H1 (cell line): ENCODE data around the gene SBNO2. TPM values are rescaled to one million over a fixed set of nuclear protein-coding genes. Genes with fewer than 3 reads are reported as not detected.
A peak's percentile ranks its signal among the peaks of the same experiment; 100 is the strongest.

Source experiments
- CTCF ChIA-PET: fragments of 300-600 bp; sonication (Branson Sonifier 250); formaldehyde crosslinking; loops from one replicate; lab custom pipeline; 2021; ENCODE audit not compliant: partially characterized antibody; lab: Charles Lee
- POLR2A ChIA-PET: fragments of 300-600 bp; sonication (Branson Sonifier 250); formaldehyde crosslinking; loops from one replicate; lab custom pipeline; 2021; ENCODE audit warnings: inconsistent platforms; ENCODE audit not compliant: partially characterized antibody; lab: Charles Lee
- DNase-seq, 2 experiments: peaks; one replicate each; pipeline versions ENCODE4 v3.0.0 to v3.0.0-alpha.2; 2010 to 2022; ENCODE audit warnings: low spot score in 2 of 2, low read depth in 1 of 2, mixed read lengths in 1 of 2
- FAIRE-seq: peaks from 2 replicates; lab custom pipeline; 2011; peaks lifted over from hg19 to GRCh38; lab: Jason Lieb, UNC
- H2AFZ ChIP-seq: 2 replicates; pipeline ENCODE4 v1.8.1; 2012; ENCODE audit warnings: low read length, inconsistent platforms
- H2AK5ac ChIP-seq: 2 replicates; pipeline ENCODE4 v1.6.1; 2013; ENCODE audit warnings: low read depth, low read length
- H2BK120ac ChIP-seq: replicated peaks from 2 replicates; pipeline ENCODE3; 2013; ENCODE audit warnings: low read depth, low read length, inconsistent platforms
- H2BK12ac ChIP-seq: 2 replicates; pipeline ENCODE4 v1.6.1; 2013; ENCODE audit warnings: low read depth, low read length
- H2BK15ac ChIP-seq: 2 replicates; pipeline ENCODE4 v1.6.1; 2013; ENCODE audit warnings: low read length
- H2BK20ac ChIP-seq: 2 replicates; pipeline ENCODE4 v1.6.1; 2013; ENCODE audit warnings: low read length
- H2BK5ac ChIP-seq: 2 replicates; pipeline ENCODE4 v1.6.1; 2013; ENCODE audit warnings: low read depth, low read length
- H3K14ac ChIP-seq: 2 replicates; pipeline ENCODE4 v1.6.1; 2013; ENCODE audit warnings: inconsistent platforms; ENCODE audit not compliant: insufficient read length
- H3K18ac ChIP-seq: 2 replicates; pipeline ENCODE4 v1.6.1; 2013; ENCODE audit warnings: low read length; ENCODE audit errors: extremely low read depth
- H3K23ac ChIP-seq: 2 replicates; pipeline ENCODE4 v1.6.1; 2013; ENCODE audit warnings: inconsistent platforms; ENCODE audit not compliant: insufficient read length
- H3K23me2 ChIP-seq: 2 replicates; pipeline ENCODE4 v1.6.1; 2013; ENCODE audit warnings: low read depth, low read length
- H3K27ac ChIP-seq: 2 replicates; pipeline ENCODE4 v1.6.1; 2011; ENCODE audit warnings: low read depth, low read length, inconsistent platforms
- H3K27me3 ChIP-seq, 4 experiments: replicated peaks in 1 of 4; 1 replicate in 1 of 4; 2 replicates in 3 of 4; pipeline versions ENCODE4 v1.6.1 to v1.8.1; 2011 to 2013; ENCODE audit warnings: low read length in 3 of 4, mild to moderate bottlenecking in 3 of 4, inconsistent platforms in 2 of 4, mixed read lengths in 2 of 4, moderate library complexity in 1 of 4; ENCODE audit not compliant: control insufficient read depth in 3 of 4, insufficient read depth in 3 of 4; ENCODE audit errors: extremely low read depth in 1 of 4
- H3K36me3 ChIP-seq, 4 experiments: 2 replicates each; pipeline versions ENCODE4 v1.6.1 to v1.8.1; 2011 to 2013; ENCODE audit warnings: mild to moderate bottlenecking in 4 of 4, low read length in 3 of 4, moderate library complexity in 2 of 4, control low read depth in 1 of 4, inconsistent platforms in 1 of 4; ENCODE audit not compliant: insufficient read depth in 4 of 4, control insufficient read depth in 2 of 4
- H3K4ac ChIP-seq: replicated peaks from 2 replicates; pipeline ENCODE3; 2013; ENCODE audit warnings: low read length, low read depth, mixed read lengths, inconsistent platforms; ENCODE audit not compliant: insufficient read length
- H3K4me1 ChIP-seq, 4 experiments: replicated peaks in 1 of 4; 1 replicate in 1 of 4; 2 replicates in 3 of 4; pipeline versions ENCODE4 v1.6.1 to v1.8.1; 2011 to 2013; ENCODE audit warnings: low read length in 3 of 4, inconsistent platforms in 2 of 4, mixed read lengths in 1 of 4; ENCODE audit not compliant: insufficient read depth in 4 of 4, control insufficient read depth in 3 of 4
- H3K4me2 ChIP-seq, 2 experiments: 2 replicates each; pipeline versions ENCODE4 v1.6.1 to v1.8.1; 2011 to 2013; ENCODE audit warnings: low read depth in 2 of 2, low read length in 2 of 2, control low read depth in 1 of 2, inconsistent platforms in 1 of 2, mild to moderate bottlenecking in 1 of 2; ENCODE audit not compliant: insufficient read depth in 1 of 2
- H3K4me3 ChIP-seq, 4 experiments: fragments of 200-600, 300-600 bp in 1 of 4; sonication (generic), shearing (Covaris generic), sonication (Bioruptor Twin) in 1 of 4; 2 replicates each; pipeline versions ENCODE4 v1.5.1 to v1.8.1; 2011 to 2016; ENCODE audit warnings: low read length in 4 of 4, low read depth in 3 of 4, control low read depth in 2 of 4, inconsistent platforms in 2 of 4, mild to moderate bottlenecking in 2 of 4, mixed read lengths in 1 of 4, moderate library complexity in 1 of 4; ENCODE audit not compliant: insufficient read depth in 2 of 4; ENCODE audit errors: extremely low read depth in 1 of 4
- H3K56ac ChIP-seq: replicated peaks from 2 replicates; pipeline ENCODE3; 2013; ENCODE audit warnings: low read depth, mild to moderate bottlenecking, mixed read lengths, low read length, inconsistent platforms; ENCODE audit not compliant: insufficient read length
- H3K79me1 ChIP-seq: 2 replicates; pipeline ENCODE4 v1.6.1; 2013; ENCODE audit warnings: low read depth, low read length, control low read depth
- H3K79me2 ChIP-seq, 2 experiments: 2 replicates each; pipeline versions ENCODE4 v1.6.1 to v1.8.1; 2012 to 2013; ENCODE audit warnings: low read length in 2 of 2, mild to moderate bottlenecking in 2 of 2, inconsistent platforms in 1 of 2; ENCODE audit not compliant: insufficient read depth in 2 of 2, control insufficient read depth in 1 of 2
- H3K9ac ChIP-seq, 4 experiments: replicated peaks in 1 of 4; 1 replicate in 1 of 4; 2 replicates in 3 of 4; pipeline versions ENCODE4 v1.6.1 to v1.8.1; 2011 to 2013; ENCODE audit warnings: low read depth in 3 of 4, low read length in 3 of 4, control low read depth in 2 of 4, mild to moderate bottlenecking in 2 of 4, moderate library complexity in 2 of 4, inconsistent platforms in 1 of 4; ENCODE audit errors: extremely low read depth in 1 of 4
- H3K9me3 ChIP-seq, 2 experiments: 2 replicates each; pipeline versions ENCODE4 v1.6.1 to v1.8.1; 2012 to 2013; ENCODE audit warnings: mild to moderate bottlenecking in 2 of 2, moderate library complexity in 2 of 2, control low read depth in 1 of 2, inconsistent platforms in 1 of 2, low read depth in 1 of 2, low read length in 1 of 2, mixed read lengths in 1 of 2; ENCODE audit not compliant: insufficient read depth in 2 of 2
- H4K20me1 ChIP-seq, 2 experiments: replicated peaks in 1 of 2; 2 replicates each; pipeline versions ENCODE3 to v1.8.1; 2011 to 2013; ENCODE audit warnings: inconsistent platforms in 2 of 2, low read length in 2 of 2, mild to moderate bottlenecking in 1 of 2; ENCODE audit not compliant: insufficient read depth in 2 of 2, control insufficient read depth in 1 of 2
- H4K5ac ChIP-seq: 2 replicates; pipeline ENCODE4 v1.6.1; 2013; ENCODE audit warnings: low read length, low read depth, mixed read lengths, inconsistent platforms; ENCODE audit not compliant: insufficient read length
- H4K8ac ChIP-seq: 2 replicates; pipeline ENCODE4 v1.8.0; 2013; ENCODE audit warnings: mild to moderate bottlenecking, moderate library complexity, low read length, inconsistent platforms; ENCODE audit not compliant: insufficient read depth; ENCODE audit errors: extremely low read depth
- H4K91ac ChIP-seq: replicated peaks from 2 replicates; pipeline ENCODE3; 2013; ENCODE audit warnings: low read length, mixed read lengths, inconsistent platforms; ENCODE audit not compliant: insufficient read length
- E2F6 ChIP-seq: IDR thresholded peaks from 2 replicates; pipeline ENCODE4 v1.6.1; 2012; ENCODE audit warnings: inconsistent platforms
- KDM1A ChIP-seq: fragments of 200-600, 300-600 bp; sonication (generic); IDR thresholded peaks from 2 replicates; pipeline ENCODE4 v1.7.1; 2016; ENCODE audit warnings: mild to moderate bottlenecking, low read length, borderline replicate concordance
- MAFK ChIP-seq: IDR thresholded peaks from 2 replicates; pipeline ENCODE4 v1.6.1; 2012; ENCODE audit warnings: low read depth, mild to moderate bottlenecking, improper control_type of control experiment, low read length
- MAX ChIP-seq: IDR thresholded peaks from 2 replicates; pipeline ENCODE4 v1.6.1; 2012; ENCODE audit warnings: inconsistent platforms
- POLR2AphosphoS5 ChIP-seq: IDR thresholded peaks from 2 replicates; pipeline ENCODE4 v1.6.1; 2011; ENCODE audit warnings: low read depth, low read length
- RXRA ChIP-seq: IDR thresholded peaks from 2 replicates; pipeline ENCODE4 v1.6.1; 2011; ENCODE audit warnings: low read depth, mild to moderate bottlenecking, low read length, moderate library complexity; ENCODE audit not compliant: insufficient read depth
- SIN3A ChIP-seq, 2 experiments: IDR thresholded peaks in 1 of 2; conservative IDR thresholded peaks in 1 of 2; 2 replicates each; pipeline ENCODE4 v1.6.1; 2011 to 2012; ENCODE audit warnings: low read length in 2 of 2, improper control_type of control experiment in 1 of 2, low read depth in 1 of 2, mild to moderate bottlenecking in 1 of 2
- TAF7 ChIP-seq: optimal IDR thresholded peaks from 2 replicates; pipeline ENCODE3; 2011; ENCODE audit warnings: low read depth, mild to moderate bottlenecking, inconsistent platforms, low read length, moderate library complexity, borderline replicate concordance
- USF2 ChIP-seq: IDR thresholded peaks from 2 replicates; pipeline ENCODE4 v1.6.1; 2011; ENCODE audit warnings: low read length, improper control_type of control experiment
- ZNF274 ChIP-seq: IDR thresholded peaks from 2 replicates; pipeline ENCODE4 v1.7.0; 2012; ENCODE audit warnings: low read length, borderline replicate concordance; ENCODE audit errors: extremely low read depth
- WGBS, 2 experiments: shearing (Covaris generic) in 1 of 2; methylation state at CpG; one replicate each; pipeline versions ENCODE4 v1.1.6 to v1.1.7; 2013 to 2015; ENCODE audit warnings: low lambda C conversion rate in 2 of 2, mixed read lengths in 2 of 2, inconsistent platforms in 1 of 2, low coverage in 1 of 2, missing lambda C conversion rate in 1 of 2; ENCODE audit not compliant: insufficient replicate concordance in 2 of 2, insufficient coverage in 1 of 2, insufficient read length in 1 of 2; ENCODE audit errors: extremely low coverage in 1 of 2, missing lambda C conversion rate in 1 of 2; 5-methylcytosine and 5-hydroxymethylcytosine counted together
- polyA plus RNA-seq, 7 experiments: library from polyadenylated mRNA; depleted of rRNA in 3 of 7; stranded (reverse) in 5 of 7; unstranded in 2 of 7; fragments of >200 nt in 5 of 7; fragments of 200-250 nt in 2 of 7; gene quantifications; 1 replicate in 5 of 7; 2 replicates in 1 of 7; 4 replicates in 1 of 7; pipeline versions ENCODE4 v1.2.1 to v1.2.3, GENCODE V29; 2011 to 2013; ENCODE audit warnings: missing spikeins in 2 of 7, mixed read lengths in 2 of 7
- total RNA-seq: library from RNA; stranded (reverse); fragmentation: NEBNext Ultra II Directional; extraction: Animal tissue kit (Norgen Biotek cat#: 25700); gene quantifications from 2 replicates; pipeline ENCODE4 v1.2.1, GENCODE V29; 2021

Gene SBNO2
- total and polyA plus RNA-seq, 2 of the 8 experiments (the other 6 are each of a cell fraction or from before 2014, with no cell fraction given), result 12.2 to 31.4 TPM

- Histone ChIP-seq H3K18ac (no peak overlapping the region), H3K79me2 (no peaks in the 10 kb centered on the region), H4K20me1 (peaks cover 0 to 7% of the 10 kb centered on the region in 2 experiments), H3K27ac (no peak overlapping the region), H3K23ac (no peak overlapping the region), H3K56ac (no peak overlapping the region), H3K4me1 (peaks cover 0 to 27% (median 15%) of the 10 kb centered on the region in 4 experiments; a peak in 6 of 7 replicates), H2AK5ac (no peak overlapping the region), H3K4me3 (no peak overlapping the region), H4K91ac (no peak overlapping the region), H2AFZ (no peak overlapping the region), H3K14ac (no peak overlapping the region), H3K79me1 (no peaks in the 10 kb centered on the region), H3K27me3 (peaks cover 0 to 21% (median 14%) of the 10 kb centered on the region in 4 experiments; a peak in 4 of 7 replicates), H2BK12ac (no peak overlapping the region), H2BK15ac (no peak overlapping the region), H3K9ac (no peak overlapping the region), H3K9me3 (peaks cover 24 to 41% of the 10 kb centered on the region in 2 experiments), H3K36me3 (peaks cover 0 to 23% (median 6%) of the 10 kb centered on the region in 4 experiments; a peak in 4 of 8 replicates), H2BK20ac (0 out of 2 replicates have a peak overlapping the region, but pooled peaks have one; percentile 9), H3K4ac (no peak overlapping the region), H4K8ac (no peak overlapping the region), H2BK120ac (no peak overlapping the region), H4K5ac (no peak overlapping the region), H2BK5ac (peak overlapping the region; percentile 8), H3K23me2 (peaks cover 8% of the 10 kb centered on the region; the same call in 1 of the 2 replicates), H3K4me2 (no peak overlapping the region)
- ChIA-PET POLR2A (interaction anchor here (1.2 to 6.9 kb wide), 5 partner anchors 11 to 33 kb away, joined by 4 to 97 read pairs (median 6); partner anchors contain the start of gene CNN2), CTCF (interaction anchor here (0.6 to 1.5 kb wide), 3 partner anchors 23 to 883 kb away, joined by 3 to 4 read pairs (median 3); partner anchors contain the start of gene ABCA7)
- 97% methylated on average over 14 of the region's 20 CpGs; no CpG with 5 or more reads in 1 of the 2 experiments for WGBS, 2 experiments
- DNase-seq, result no peak
- FAIRE-seq, result no peak
- no peak for TF ChIP-seq RXRA
- no peak for TF ChIP-seq E2F6
- no peak for TF ChIP-seq SIN3A (conservative IDR thresholded peaks at IDR 0.05 in 1 of 2, IDR thresholded peaks at IDR 0.05 in 1 of 2; ENCODE audit: low read depth in 1 of 2, low read length in 2 of 2)
- no peak for TF ChIP-seq MAX
- TF ChIP-seq MAFK, result no peak
- TF ChIP-seq USF2, result no peak
- TF ChIP-seq TAF7, result no peak
- no peak for TF ChIP-seq ZNF274
- TF ChIP-seq POLR2AphosphoS5, result no peak
- TF ChIP-seq KDM1A, result no peak
These were observed 112.1 kb downstream of the SBNO2 start for GRCh38 chr19:1061987-1062386.
